ENCODE measurements around the gene VCAM1.

DNA sequence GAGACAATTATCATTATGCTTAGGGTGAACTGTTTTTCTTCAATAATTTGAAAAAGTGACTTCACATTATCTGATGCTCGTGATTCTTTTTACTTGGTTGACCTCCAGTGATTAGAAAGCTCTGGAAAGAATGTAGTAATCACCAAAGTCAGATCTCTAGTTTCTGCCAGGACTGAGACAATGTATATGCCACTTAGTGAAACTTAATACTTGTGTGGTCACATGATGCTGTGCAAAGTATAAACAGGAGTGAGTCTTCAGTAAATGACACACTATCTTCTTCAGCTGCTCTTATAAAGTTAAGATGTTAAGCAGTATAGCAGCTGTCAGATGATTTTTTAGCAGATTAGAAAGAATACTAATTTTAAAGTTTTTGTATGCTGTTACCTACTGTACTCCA lies 17.2 kb downstream of the VCAM1 start:
- TF ChIP-seq EZH2phosphoT487 (IDR thresholded peaks at IDR 0.05; ENCODE audit: unreplicated experiment) = no peak
- TF ChIP-seq CTCF (conservative IDR thresholded peaks at IDR 0.05; ENCODE audit: low read depth in 2 of 2) = no peak
- no peak for TF ChIP-seq EZH2 (IDR thresholded peaks at IDR 0.05; ENCODE audit: low read depth, unreplicated experiment)
- no peak for TF ChIP-seq REST (IDR thresholded peaks at IDR 0.05; ENCODE audit: unreplicated experiment)
